NCI-H774 (cell line): ENCODE data around the gene JAKMIP3.

Source experiments
- DNase-seq: peaks from one replicate; lab custom pipeline; 2025; lab: John Stamatoyannopoulos, UW

JAKMIP3 gene

DNA sequence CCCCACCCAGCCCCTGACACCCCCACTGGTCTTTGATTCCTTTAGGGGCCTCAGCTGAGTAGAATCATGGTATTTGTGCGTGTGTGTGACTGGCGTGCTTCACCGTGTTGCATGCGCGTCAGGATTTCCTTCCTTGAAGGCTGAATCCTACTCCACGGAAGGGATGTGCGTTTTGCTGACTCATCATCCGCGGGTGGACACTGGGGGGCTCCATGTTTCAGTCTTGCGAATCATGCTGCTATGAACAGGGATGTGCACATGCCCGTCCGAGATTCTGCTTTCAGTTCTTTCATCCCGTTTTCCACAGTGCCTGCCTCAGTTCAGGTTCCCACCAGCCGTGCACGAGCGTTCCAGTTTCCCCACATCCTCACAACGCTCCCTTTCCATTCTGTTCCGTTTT, 20.9 kb upstream of the JAKMIP3 start:
- DNase-seq: no peak

DNA sequence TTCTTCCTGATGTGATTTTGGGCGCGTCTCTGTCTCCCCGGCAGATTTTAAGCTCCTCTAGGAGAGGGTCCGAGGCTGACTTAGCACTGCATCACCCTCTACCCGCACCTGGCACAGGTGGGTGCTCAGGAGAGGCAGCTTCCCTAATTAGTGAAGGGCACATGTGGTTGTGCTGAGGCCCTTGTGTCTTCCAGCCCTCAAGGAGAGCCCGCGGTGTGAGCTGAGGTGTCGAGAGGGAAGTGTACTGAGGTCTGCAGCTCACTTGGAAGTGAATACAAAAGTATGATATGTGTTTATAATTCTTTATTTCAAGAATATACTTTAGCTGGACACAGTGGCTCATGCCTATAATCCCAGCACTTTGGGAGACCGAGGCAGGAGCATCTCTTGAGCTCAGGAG, 20.4 kb upstream of the JAKMIP3 start:
- no peak for DNase-seq

DNA sequence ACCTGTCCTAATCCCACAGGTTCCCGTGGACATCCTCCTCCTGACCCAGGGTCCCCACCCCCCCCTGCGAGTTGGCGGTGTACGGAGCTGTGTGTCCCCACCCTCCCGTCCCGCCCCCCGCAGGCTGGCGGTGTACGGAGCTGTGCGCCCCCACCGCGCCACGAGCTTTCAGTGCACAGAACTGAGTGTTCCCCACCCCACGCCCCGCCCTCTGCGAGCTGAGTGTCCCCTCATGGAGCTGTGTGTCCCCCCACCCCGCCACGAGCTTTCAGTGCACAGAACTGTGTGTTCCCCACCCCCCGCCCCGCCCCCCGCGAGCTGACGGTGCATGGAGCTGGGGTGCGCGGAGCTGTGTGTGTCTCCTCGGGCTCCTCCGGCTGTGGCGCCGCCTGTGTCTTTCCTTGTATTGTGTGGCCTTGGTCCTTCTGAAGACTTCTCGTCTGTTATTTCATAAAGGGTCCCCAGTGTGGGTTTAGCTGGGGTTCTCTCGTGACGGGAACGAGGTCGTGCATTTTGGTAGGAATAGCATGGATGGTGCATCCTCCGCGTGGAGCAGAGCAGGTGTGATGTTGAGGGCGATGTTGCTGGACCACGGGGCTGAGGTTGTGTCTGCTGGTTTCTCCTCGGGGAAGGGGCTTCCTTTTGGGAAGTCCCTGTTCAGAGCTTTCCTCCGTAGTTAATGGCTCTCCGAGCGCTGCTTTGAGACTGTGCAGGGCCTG, 18.0 kb upstream of the JAKMIP3 start:
- no peak for DNase-seq

DNA sequence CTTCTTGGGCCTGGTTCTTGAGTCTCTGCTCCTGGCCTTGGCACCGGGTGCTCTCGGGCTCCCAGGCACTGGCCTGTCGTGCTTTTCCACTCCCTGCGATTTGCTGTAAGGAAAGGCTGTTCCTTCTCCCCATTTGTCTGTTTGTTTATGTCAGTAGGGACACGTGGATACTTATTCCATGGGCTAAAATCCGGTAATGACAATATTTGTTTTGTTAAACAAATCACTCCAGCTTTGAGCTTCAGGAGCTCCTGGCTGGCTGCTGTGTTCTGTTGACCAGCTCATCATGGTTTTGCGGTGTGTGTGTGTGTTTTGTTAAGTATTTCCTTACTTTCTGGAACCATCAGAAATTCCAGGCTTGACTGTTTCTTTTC, 17.5 kb upstream of the JAKMIP3 start:
- peak; percentile 33 for DNase-seq

DNA sequence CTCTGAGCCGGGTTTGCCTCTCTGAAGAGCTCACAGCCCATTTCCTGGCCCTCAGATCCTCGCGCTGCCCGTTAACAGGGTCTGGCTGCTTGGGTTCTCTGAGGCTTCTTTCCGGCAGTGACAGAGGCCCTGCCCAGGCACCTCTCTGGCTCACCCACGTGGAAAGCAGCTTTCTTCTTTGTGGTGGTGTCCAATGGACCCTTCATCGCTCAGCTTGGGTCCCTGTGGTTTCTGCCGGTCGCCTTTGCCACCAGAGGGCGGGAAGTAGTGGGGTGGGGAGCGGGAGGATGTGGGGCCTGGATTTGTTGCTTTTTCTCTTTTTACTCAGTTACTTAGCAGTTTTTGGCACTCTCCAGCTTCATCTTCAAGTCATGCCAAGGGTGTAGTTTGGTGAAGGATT, 15.6 kb upstream of the JAKMIP3 start:
- DNase-seq: no peak

DNA sequence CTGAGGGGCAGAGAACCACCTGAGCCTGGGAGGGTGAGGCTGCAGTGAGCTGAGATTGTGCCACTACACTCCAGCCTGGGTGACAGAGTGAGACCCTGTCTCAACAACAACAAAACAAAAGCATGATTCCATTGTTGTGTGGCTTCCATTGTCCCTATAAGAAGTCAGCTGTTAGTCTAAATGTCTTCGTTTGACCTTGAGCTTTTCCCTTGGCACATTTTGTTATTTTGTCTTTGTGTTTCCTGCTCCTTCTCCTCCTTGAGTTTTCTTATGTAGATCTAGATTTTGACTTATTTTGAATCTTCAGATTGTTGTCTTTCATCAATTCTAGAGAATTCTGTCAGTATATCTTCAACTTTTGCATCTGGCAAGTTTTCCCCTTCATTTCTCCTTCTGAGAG, 13.6 kb upstream of the JAKMIP3 start:
- no peak for DNase-seq

DNA sequence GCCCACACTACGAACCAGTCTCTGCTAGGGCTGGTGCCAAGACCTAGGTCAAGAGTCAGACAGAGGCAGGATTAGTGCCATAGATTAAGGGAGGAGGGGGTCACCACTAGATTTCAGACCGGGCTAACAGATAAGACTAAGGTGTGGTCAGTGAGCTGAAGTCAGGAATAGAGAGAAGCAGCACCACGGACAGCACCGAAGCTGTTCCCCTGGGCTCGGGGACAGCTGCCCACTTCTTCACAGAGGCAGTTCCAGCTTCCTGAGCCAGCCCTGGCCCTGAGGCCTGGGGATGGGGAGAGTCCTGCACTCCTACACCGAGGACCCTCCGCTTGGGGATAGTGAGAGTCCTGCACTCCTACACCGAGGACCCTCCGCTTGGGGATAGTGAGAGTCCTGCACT, 11.2 kb upstream of the JAKMIP3 start:
- no peak for DNase-seq

DNA sequence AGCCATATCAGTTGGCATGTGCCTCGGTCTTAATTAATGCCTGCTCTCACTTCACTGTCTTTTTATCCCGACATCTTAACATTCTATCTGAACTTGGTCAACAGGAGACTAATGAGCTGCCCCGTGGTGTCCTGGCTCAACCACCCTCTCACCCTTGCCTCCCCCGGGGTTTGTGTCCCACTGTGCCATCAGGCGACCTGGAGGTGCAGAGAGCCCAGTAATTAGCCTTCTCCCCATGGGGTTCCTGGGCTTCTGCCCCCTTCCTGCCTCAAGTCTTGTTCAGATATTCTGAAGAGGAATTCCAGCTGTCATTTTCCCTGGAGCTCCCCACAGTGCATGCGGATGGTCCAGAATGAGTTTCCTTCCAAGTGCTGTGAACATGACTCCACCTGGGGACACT, 10.1 kb upstream of the JAKMIP3 start:
- DNase-seq: no peak

DNA sequence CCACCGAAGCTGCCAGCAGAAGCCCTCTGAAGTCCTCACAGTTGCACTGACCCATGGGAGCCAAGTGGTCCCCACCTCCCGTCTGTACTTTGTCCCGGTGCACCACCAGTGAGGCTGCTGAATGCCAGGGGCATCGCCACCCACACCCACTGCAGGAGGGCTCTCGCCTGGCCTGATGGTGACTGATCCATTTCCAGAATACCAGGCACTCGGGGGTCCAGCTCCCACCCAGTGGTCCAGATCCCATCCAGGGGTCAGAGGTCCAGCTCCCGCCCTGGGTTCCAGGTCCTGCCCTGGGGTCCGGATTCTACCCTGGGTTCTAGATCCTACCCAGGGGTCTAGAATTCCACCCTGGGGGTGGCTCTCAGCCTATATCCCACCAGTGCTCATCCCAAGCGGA, 9.1 kb upstream of the JAKMIP3 start:
- DNase-seq: no peak

DNA sequence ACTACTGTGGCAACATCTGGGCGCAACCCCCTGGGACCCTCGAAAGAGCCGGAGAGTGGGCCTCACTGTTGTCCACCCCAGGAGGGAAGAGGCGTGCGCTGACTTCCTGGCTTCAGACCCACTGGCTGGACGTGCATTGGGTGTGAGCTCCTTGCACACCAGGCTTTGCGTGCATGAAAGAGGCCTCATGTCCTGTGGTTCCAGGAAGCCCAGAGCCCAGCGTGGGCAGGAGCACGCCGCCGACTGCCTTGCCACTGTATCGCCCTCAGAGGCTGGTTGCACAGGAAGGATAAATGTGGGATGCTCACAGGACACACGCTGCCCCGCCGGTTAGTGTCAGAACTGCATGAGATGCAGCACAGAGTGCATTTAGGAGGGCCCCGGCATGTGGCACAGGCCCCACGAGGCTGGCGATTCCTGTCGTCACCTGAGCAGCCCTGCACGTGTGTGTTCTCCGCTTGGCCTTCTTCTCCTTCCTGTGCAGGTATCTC, 8.5 kb upstream of the JAKMIP3 start:
- DNase-seq: no peak

DNA sequence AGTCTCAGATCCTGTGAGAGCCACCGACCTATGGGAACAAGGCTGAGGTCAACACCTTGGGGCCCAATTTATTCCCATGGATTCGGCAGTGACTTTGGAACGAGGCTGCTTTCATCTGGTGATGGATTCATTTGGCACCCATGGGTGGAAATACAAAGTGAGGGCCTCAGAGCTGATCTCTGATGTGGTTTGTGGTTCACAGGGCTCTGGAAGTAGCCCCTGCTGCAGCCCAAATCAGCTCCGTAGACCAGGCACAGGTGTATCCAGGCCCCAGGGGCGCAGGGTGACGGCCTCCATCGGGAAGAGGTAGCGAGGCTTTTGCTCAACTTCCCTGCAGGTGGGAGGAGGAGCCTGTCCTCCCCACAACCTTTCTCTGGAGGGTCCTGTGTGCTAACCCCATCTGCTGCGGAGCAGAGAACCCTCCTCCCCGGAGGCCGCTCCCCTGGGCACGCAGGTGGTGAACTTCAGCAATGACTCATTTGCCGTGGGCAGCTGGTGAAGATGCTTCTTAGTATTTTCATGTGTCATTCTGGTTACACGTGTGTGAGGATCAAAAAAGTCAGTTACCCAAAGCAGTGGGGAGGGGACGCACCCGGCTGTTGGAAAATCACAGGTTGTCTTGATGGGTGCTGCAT, 7.5 kb upstream of the JAKMIP3 start:
- no peak for DNase-seq

DNA sequence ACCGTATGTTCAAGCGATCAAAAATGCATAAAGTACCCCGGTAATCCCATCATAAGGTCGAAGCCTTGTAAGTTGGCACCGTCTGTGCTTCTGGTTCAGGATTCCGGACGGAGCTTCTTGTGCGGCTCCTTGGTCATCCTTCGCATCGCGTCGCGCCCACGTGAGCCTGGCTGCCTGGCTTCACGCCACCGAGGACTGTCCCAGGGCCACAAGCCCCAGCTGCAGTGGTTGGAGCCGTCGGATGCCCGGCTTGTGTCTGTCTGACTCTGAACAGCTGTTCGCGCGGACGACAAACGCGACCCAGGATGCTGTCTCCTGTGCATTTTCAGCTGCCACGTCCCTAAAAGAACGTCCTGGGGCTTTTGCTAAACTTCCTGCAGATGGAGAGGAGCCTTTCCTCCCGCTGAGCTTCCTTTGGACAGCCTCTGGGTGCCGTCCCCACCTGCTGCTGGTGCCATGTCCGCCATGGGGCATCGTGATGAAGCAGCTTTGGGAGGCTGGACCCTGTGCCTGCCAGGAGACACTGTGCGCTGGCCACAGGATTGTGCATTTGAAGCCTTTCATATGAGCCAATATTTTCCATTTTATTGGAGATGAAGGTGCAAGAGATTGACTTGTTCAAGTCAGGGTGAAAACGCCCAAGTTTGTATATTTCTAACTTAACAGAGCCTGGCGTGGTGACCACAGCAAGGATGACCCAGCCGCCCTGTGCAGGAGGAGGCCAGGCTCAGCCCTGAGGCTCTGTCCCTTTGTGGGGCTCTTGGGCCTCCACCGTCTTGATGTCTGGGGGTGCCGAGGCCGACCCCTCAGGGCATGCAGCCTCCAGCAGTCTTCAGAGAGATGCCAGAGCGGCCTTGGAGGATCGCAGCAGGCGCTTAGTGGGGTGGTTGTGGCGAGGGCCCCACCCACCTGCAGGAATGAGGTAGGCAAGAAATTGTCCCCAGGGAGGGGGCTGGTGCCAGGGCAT, 6.7 kb upstream of the JAKMIP3 start:
- DNase-seq: no peak

DNA sequence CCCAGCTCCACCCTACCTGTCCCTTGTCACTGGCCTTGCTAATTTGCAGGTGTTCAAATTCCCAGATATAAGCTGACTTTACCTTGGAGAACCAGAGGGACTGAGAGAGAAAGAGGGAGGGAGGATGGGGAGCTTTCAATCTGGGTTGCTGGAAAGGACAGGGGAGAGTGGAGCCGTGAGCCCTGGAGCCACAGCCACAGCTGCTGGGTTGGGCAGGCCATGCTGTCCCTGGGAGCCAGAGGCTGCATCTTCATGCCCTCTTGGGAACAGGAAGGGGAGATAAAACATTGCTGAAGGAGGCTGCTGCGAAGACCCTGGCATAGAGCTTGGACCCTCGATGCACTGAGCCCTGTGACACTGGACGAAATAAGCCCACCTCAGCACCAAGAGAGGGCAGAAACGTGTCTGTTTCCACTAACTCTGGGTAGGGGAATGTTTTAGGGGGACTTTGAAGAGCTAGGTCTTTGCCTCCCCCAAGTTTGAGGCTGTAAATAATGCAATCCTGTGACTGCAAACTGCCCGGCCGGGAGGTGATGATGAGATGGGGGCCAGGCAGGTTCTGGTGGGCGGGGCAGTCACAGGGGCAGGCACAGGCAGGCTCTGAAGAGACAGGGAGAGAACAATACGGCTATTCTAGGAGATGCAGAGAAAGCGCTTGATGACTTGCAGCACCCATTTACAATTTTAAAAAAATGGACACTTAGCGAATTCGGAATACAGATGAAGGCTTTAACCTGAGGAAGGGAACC, 5.8 kb upstream of the JAKMIP3 start:
- no peak for DNase-seq

DNA sequence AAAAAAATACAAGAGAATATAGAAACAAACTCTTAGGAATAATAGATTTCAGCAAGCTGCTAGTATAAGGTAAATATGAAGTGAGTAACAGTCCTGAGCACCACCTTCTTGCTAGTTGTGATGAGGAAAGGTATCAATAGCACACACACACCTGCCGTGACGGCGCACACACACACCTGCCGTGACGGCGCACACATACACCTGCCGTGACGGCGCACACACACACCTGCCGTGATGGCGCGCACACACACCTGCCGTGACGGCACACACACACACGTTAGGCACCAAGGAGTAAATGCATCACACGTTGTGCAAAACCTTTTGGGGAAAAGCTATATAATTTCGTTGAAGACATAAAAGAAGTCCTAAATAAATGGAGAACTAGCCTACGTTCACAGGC, 4.7 kb upstream of the JAKMIP3 start:
- no peak for DNase-seq

DNA sequence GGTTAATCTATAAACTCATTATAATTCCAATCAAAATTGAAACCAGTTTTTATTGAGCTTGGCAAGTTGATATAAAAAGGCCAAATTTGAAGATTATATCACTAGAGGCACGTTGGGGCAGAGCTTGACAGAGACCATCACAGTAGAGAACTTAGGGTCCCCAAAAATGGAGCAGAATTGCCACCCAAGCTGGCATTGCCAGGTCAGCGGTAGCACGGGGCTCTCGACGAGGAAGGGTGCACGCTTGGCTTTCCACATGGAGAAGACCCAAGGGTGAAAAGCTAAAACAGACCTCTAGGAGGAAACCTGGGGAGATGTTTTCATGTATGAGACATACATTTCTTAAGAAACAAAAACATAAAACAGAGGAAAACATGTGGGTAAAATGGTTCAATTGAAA, 4.3 kb upstream of the JAKMIP3 start:
- DNase-seq: no peak

DNA sequence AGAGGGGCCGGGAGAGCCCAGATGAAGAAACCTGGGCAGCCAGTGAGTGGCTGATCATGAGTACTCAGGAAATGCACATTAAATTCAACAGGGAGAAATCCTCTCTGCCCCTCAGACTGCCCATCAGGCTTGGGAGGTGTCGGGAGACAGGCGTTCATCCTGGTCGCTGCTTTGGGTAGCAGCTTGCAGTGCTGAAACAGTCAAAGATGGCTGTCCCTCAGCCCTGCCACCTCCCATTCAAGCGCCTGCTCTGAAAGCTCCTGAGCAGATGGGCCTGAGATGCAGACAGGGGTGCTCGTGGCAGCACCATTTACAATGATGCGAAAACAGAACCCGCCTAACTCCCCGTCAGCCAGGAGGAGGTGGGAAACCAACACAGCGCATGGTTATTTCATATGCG, 3.6 kb upstream of the JAKMIP3 start:
- DNase-seq: no peak

DNA sequence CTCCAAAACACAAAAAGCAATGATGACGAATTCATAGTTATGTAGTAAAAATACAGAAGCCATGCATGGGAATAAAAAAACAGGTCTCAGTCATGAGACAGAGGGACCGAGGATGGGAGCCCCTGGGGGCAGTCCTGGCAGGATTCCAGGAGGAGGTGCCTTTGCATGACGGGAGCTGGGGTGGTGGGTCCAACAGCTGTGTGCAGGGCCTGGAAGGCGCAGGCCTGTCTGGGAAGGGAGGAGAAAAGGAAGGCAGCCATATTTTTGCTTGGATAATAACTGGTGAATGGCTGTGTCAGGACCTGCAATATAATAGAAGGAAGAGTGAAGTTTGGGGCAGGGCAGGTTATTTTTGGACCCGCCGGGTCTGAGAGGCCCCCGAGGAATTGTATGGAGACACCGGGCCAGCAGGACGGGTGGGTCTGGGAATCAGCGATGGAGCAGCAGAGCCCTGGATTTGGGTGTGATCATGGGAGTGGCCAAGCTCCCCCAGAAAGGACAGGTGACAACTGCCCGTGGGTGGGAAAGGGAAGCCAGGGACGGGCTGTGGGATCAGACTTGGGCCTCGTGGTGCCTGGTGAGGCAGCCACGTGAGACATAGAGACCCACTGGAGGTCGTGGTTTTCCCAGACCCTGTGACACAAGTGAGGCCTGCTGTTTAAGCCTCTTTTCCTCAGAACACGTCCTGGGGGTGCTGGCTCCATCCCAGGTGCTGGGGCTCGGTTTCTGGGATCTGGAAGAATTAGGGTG, 2.9 kb upstream of the JAKMIP3 start:
- DNase-seq: no peak

DNA sequence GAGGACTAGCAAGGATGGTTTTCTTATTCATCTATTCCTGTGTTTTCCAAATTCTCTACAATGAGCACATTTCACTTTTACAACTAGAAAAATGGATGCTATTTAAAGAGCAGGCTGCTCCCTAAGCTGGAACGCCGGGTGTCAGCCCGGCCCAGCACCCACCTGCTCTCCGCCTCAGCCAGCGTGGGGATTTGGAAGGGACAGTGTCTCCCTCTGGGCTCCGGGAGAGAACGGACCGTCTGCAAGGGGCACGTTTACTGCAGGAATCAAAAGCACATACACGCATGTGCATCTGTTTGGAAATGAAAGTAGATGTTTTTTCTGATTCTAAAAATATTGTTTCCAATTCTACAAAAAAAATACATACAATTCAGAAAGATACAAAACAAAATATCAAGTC, 2.3 kb upstream of the JAKMIP3 start:
- DNase-seq: no peak

DNA sequence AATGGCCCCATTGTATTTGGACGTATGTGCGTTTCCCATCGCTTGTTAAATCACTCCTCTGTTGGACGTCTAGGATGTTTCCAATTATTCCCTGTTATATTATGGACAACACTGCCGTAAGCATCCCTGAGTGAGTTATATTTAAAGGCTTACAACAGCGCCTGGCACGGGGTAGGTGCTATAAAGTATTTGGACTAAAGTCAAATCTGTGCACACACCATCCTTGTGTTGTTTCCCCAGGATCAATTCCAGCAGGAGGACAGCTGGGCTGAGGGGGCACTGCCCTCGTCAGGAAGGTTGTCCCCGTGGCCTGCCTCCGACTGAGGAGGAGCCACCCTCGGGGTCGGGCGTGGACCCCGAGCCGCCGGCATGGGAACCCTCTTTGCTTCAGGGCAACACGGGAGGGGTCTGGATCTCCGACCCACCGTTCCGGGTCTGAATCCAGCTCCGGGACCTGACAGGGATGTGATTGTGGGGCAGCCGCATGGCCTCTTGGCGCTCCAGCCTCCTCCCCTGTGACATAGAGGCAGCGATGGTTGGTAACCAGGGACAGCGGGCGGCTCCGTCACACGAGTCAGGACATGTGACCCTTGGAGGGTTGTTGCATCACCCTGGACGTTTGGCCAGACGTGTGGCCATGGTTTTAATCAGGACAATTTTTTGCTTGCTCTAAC, 1.5 kb upstream of the JAKMIP3 start:
- no peak for DNase-seq

DNA sequence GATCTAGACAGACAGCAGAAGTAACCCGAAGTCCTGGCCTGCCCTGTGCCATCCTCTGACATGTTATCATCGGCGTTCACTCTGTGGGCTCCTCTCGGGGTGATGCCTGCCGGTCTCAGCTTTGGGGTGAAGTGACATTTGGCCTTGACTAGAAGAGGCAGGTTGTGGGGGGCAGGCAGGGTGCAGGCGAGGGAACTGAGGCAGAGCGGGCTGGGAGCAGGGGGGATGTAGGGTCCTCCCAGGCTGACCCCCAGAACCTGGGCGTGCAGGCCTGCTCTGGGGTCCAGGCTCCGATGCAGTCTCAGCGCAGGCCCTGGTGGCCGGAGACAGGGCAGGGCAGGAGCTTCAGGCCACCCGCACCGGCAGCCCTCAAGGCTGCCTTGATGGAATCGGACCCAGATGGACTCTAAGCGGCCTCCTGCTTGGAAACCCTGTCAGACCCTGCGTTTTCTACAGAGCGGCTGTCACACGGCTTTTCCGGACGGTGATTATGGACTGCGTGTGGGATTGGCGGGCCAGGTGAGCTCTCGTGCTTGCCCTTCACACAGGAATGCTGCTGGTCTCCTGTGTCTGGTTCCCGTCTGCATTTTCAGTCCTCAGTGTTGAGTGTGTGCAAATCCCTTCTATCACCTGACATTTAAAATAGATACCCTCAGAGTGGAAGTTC, 842 bp upstream of the JAKMIP3 start:
- no peak for DNase-seq
